ENCODE data around the gene DSCAM. TPM values are rescaled to one million over a fixed set of nuclear protein-coding genes. Genes with fewer than 3 reads are reported as not detected.

The DSCAM gene
- total and polyA plus RNA-seq, 2 donors (not counting 1 experiment from before 2014, with no cell fraction given): under 0.01 to 0.01 TPM

DNA sequence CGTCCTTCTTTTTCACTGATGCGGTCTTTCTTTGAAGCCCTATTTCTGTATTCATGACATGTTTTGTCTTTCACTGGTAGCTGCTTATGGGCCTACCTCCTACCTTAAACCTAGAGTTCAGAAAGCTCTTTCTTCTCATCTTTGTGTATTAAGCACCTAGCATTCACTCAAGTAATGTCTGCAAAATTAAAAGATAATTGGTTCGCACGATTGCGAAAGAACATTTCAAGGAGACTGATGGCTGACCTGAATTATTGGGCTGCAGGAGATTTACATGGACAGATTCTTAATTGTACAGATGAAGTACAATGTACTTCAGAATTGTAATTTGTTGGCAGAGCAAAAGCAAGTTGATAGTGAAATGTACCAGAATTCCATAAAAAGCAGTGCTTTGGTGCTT lies 773.3 kb downstream of the DSCAM start:
- no peak for TF ChIP-seq EZH2 (IDR thresholded peaks at IDR 0.05; ENCODE audit: low read length, missing control alignments)
- TF ChIP-seq, protein P1, sequence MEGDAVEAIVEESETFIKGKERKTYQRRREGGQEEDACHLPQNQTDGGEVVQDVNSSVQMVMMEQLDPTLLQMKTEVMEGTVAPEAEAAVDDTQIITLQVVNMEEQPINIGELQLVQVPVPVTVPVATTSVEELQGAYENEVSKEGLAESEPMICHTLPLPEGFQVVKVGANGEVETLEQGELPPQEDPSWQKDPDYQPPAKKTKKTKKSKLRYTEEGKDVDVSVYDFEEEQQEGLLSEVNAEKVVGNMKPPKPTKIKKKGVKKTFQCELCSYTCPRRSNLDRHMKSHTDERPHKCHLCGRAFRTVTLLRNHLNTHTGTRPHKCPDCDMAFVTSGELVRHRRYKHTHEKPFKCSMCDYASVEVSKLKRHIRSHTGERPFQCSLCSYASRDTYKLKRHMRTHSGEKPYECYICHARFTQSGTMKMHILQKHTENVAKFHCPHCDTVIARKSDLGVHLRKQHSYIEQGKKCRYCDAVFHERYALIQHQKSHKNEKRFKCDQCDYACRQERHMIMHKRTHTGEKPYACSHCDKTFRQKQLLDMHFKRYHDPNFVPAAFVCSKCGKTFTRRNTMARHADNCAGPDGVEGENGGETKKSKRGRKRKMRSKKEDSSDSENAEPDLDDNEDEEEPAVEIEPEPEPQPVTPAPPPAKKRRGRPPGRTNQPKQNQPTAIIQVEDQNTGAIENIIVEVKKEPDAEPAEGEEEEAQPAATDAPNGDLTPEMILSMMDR (conservative IDR thresholded peaks at IDR 0.05 in 1 of 2, IDR thresholded peaks at IDR 0.05 in 1 of 2; ENCODE audit: low read depth in 1 of 2, low read length in 2 of 2): no peak
- Histone ChIP-seq H3K9ac (ENCODE audit: insufficient read depth, low read length) (no peak overlapping the region), H3K79me2 (ENCODE audit: control insufficient read depth, insufficient read depth, low read length) (no peaks in the 10 kb centered on the region), H3K9me3 (ENCODE audit: control insufficient read depth, insufficient read depth, low read depth, low read length) (no peaks in the 10 kb centered on the region), H3K27ac (ENCODE audit: insufficient read depth, low read length) (no peak overlapping the region), H3K27me3 (ENCODE audit: control insufficient read depth, insufficient read depth, low read length) (no peaks in the 10 kb centered on the region), H2AFZ (ENCODE audit: low read length) (no peak overlapping the region), H3K4me3 (replicated peaks in 1 of 4; ENCODE audit: control extremely low read depth in 1 of 4, insufficient read depth in 1 of 4, low read depth in 3 of 4, low read length in 4 of 4) (no peak overlapping the region), H4K20me1 (ENCODE audit: control insufficient read depth, extremely low read depth, insufficient read depth, low read length) (no peaks in the 10 kb centered on the region), H3K4me2 (ENCODE audit: extremely low read depth, insufficient read depth, low read length) (no peak overlapping the region), H3K4me1 (ENCODE audit: control insufficient read depth, extremely low read depth, insufficient read depth, low read length) (no peaks in the 10 kb centered on the region), H3K36me3 (ENCODE audit: control insufficient read depth, insufficient read depth, low read length) (no peaks in the 10 kb centered on the region)
- no peak for DNase-seq (ENCODE audit: low read depth in 2 of 2)

DNA sequence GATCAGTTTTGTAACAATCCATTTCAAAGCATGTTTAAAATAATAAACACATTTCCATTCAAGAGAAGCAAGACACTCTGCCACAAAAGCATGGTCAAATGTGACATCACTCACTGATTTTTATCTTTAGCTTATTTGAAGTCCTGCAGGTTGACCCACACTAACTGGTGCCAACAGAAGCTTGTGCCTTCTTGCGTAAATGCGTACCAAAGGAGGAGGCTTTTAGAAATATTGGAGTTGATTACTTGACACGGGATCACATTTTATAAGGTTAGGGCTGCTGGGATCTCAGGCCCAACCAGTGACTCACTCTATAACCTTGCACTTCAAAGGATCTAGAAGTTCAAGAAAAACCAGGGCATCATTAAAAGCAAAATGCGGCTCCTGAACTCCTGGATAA lies 776.1 kb downstream of the DSCAM start:
- H3K4me3 ChIP-seq (replicated peaks in 1 of 4; ENCODE audit: control extremely low read depth in 1 of 4, insufficient read depth in 1 of 4, low read depth in 3 of 4, low read length in 4 of 4): no peak overlapping the region
- no peak overlapping the region for H3K4me2 ChIP-seq (ENCODE audit: extremely low read depth, insufficient read depth, low read length)
- H3K9me3 ChIP-seq (ENCODE audit: control insufficient read depth, insufficient read depth, low read depth, low read length): no peaks in the 10 kb centered on the region
- H3K9ac ChIP-seq (ENCODE audit: insufficient read depth, low read length): no peak overlapping the region
- no peak for TF ChIP-seq EZH2 (IDR thresholded peaks at IDR 0.05; ENCODE audit: low read length, missing control alignments)
- TF ChIP-seq, protein P1 (conservative IDR thresholded peaks at IDR 0.05 in 1 of 2, IDR thresholded peaks at IDR 0.05 in 1 of 2; ENCODE audit: low read depth in 1 of 2, low read length in 2 of 2): no peak
- no peak for DNase-seq (ENCODE audit: low read depth in 2 of 2)
- no peak overlapping the region for H3K27ac ChIP-seq (ENCODE audit: insufficient read depth, low read length)
- H2AFZ ChIP-seq (ENCODE audit: low read length): no peak overlapping the region
- no peaks in the 10 kb centered on the region for H3K4me1 ChIP-seq (ENCODE audit: control insufficient read depth, extremely low read depth, insufficient read depth, low read length)
- H3K36me3 ChIP-seq (ENCODE audit: control insufficient read depth, insufficient read depth, low read length): no peaks in the 10 kb centered on the region
- H4K20me1 ChIP-seq (ENCODE audit: control insufficient read depth, extremely low read depth, insufficient read depth, low read length): no peaks in the 10 kb centered on the region
- no peaks in the 10 kb centered on the region for H3K79me2 ChIP-seq (ENCODE audit: control insufficient read depth, insufficient read depth, low read length)
- H3K27me3 ChIP-seq (ENCODE audit: control insufficient read depth, insufficient read depth, low read length): no peaks in the 10 kb centered on the region

- no peak overlapping the region for H3K4me2 ChIP-seq (ENCODE audit: extremely low read depth, insufficient read depth, low read length)
- no peak overlapping the region for H3K4me3 ChIP-seq (replicated peaks in 1 of 4; ENCODE audit: control extremely low read depth in 1 of 4, insufficient read depth in 1 of 4, low read depth in 3 of 4, low read length in 4 of 4)
- no peaks in the 10 kb centered on the region for H4K20me1 ChIP-seq (ENCODE audit: control insufficient read depth, extremely low read depth, insufficient read depth, low read length)
- H3K9me3 ChIP-seq (ENCODE audit: control insufficient read depth, insufficient read depth, low read depth, low read length): no peaks in the 10 kb centered on the region
- no peak overlapping the region for H2AFZ ChIP-seq (ENCODE audit: low read length)
- no peak for DNase-seq (ENCODE audit: low read depth in 2 of 2)
- H3K4me1 ChIP-seq (ENCODE audit: control insufficient read depth, extremely low read depth, insufficient read depth, low read length): no peaks in the 10 kb centered on the region
- no peaks in the 10 kb centered on the region for H3K79me2 ChIP-seq (ENCODE audit: control insufficient read depth, insufficient read depth, low read length)
- no peaks in the 10 kb centered on the region for H3K36me3 ChIP-seq (ENCODE audit: control insufficient read depth, insufficient read depth, low read length)
- no peak overlapping the region for H3K27ac ChIP-seq (ENCODE audit: insufficient read depth, low read length)
- H3K27me3 ChIP-seq (ENCODE audit: control insufficient read depth, insufficient read depth, low read length): no peaks in the 10 kb centered on the region
- H3K9ac ChIP-seq (ENCODE audit: insufficient read depth, low read length): no peak overlapping the region
- no peak for TF ChIP-seq EZH2 (IDR thresholded peaks at IDR 0.05; ENCODE audit: low read length, missing control alignments)
- TF ChIP-seq, protein P1 (conservative IDR thresholded peaks at IDR 0.05 in 1 of 2, IDR thresholded peaks at IDR 0.05 in 1 of 2; ENCODE audit: low read depth in 1 of 2, low read length in 2 of 2): no peak
These were observed 779.2 kb downstream of the DSCAM start for GRCh38 chr21:40067751-40068150.
